HUES64 (cell line): ENCODE measurements around the gene ABI1.
"Not testable (repeated sequence)": the region's sequence is repeated elsewhere in the genome, so short reads cannot be mapped to it uniquely, and the experiment has no call there.

Source experiments
- H3K27ac ChIP-seq: 2 replicates; pipeline ENCODE4 v1.7.0; 2013; ENCODE audit warnings: low read depth, low read length, inconsistent platforms
- H3K27me3 ChIP-seq: 2 replicates; pipeline ENCODE4 v1.6.1; 2013; ENCODE audit warnings: mild to moderate bottlenecking, low read length; ENCODE audit not compliant: insufficient read depth
- H3K36me3 ChIP-seq: 2 replicates; pipeline ENCODE4 v1.6.1; 2013; ENCODE audit warnings: mild to moderate bottlenecking, low read length; ENCODE audit not compliant: insufficient read depth
- H3K4me1 ChIP-seq: 2 replicates; pipeline ENCODE4 v1.6.1; 2013; ENCODE audit warnings: mild to moderate bottlenecking, low read length, moderate library complexity; ENCODE audit not compliant: insufficient read depth
- H3K4me3 ChIP-seq: 2 replicates; pipeline ENCODE4 v1.5.1; 2013; ENCODE audit warnings: mild to moderate bottlenecking, low read length, moderate library complexity
- H3K9ac ChIP-seq: 2 replicates; pipeline ENCODE4 v1.6.1; 2013; ENCODE audit warnings: mild to moderate bottlenecking, low read depth, low read length
- H3K9me3 ChIP-seq: 2 replicates; pipeline ENCODE4 v1.6.1; 2013; ENCODE audit warnings: low read depth, low read length; ENCODE audit not compliant: insufficient read depth
- whole genome bisulfite sequencing: fragments of 150-250, 120-280 bp; methylation state at CpG from one replicate; pipeline ENCODE4 v1.1.7; 2013; ENCODE audit warnings: missing lambda C conversion rate; 5-methylcytosine and 5-hydroxymethylcytosine counted together

ABI1 gene

DNA sequence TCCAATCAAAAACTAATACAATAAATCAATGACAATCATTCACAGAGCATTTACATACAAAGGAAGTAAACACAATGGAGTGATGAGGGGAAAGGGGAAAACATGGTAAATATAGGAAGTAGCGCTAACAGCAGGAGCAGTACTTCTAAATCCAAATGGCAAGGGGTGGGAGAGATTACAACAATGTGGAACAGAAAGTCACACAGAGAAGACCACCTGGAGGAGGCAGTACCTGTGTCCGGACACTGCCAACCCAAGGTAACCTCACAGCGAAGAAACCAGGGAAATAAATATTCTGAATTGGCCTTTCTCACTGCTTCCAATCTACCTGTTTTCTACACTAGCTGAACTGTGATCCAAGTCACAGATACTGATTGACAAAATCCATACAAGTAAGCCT is 58.2 kb downstream of the ABI1 start:
- Histone ChIP-seq H3K36me3 (no peaks in the 10 kb centered on the region), H3K9ac (no peak overlapping the region), H3K27ac (peak overlapping the region; percentile 36; the same call in 1 of the 2 replicates), H3K27me3 (no peaks in the 10 kb centered on the region), H3K4me3 (no peak overlapping the region), H3K4me1 (peaks cover 45% of the 10 kb centered on the region), H3K9me3 (no peaks in the 10 kb centered on the region)
- WGBS: 81% methylated on average over 3 of the region's 3 CpGs

DNA sequence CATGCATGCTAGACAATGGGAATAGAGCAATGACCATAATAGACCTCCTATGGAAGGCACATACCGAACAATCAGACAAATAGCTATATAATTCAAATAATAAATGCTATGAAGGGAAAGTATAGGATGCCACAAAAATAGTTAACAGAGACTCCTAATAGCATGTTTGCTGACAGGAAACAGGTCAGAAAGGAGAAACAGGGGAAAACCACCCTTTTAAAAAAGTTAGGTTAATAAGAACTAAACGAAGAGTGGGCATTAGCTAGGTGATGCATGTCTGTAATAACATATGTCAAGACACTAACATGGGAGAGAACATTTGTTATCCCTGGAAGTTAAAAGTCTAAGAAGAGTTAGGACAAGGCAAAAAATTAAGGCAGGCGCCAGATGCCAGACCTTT is 58.9 kb downstream of the ABI1 start:
- WGBS: 96% methylated on average over 2 of the region's 3 CpGs

DNA sequence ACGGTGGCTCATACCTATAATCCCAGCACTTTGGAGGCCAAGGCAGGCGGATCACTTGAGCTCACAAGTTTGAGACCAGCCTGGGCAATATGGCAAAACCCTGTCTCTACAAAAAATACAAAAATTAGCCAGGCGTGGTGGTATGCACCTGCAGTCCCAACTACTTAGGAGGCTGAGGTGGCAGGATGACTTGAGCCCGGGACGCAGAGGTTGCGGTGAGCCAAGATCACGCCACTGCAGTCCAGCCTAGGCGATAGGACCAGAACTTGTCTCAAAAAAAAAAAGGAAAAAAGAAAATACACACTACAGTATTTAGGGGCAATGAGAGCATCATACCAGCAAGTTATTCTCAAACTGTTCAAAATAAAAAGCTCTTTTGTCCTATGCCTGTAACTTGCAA is 59.5 kb downstream of the ABI1 start:
- WGBS: 96% methylated on average over 8 of the region's 8 CpGs
- Histone ChIP-seq H3K4me1 (peaks cover 41% of the 10 kb centered on the region), H3K36me3 (no peaks in the 10 kb centered on the region), H3K9ac (no peak overlapping the region), H3K27ac (no peak overlapping the region), H3K4me3 (no peak overlapping the region), H3K9me3 (peaks cover 9% of the 10 kb centered on the region), H3K27me3 (no peaks in the 10 kb centered on the region)

More for the DNA sequence above, 58.9 kb downstream of the ABI1 start:
- Histone ChIP-seq H3K9ac (no peak overlapping the region), H3K4me1 (peaks cover 45% of the 10 kb centered on the region), H3K27me3 (no peaks in the 10 kb centered on the region), H3K9me3 (peaks cover 3% of the 10 kb centered on the region; the same call in 1 of the 2 replicates), H3K36me3 (no peaks in the 10 kb centered on the region), H3K27ac (no peak overlapping the region), H3K4me3 (no peak overlapping the region)

DNA sequence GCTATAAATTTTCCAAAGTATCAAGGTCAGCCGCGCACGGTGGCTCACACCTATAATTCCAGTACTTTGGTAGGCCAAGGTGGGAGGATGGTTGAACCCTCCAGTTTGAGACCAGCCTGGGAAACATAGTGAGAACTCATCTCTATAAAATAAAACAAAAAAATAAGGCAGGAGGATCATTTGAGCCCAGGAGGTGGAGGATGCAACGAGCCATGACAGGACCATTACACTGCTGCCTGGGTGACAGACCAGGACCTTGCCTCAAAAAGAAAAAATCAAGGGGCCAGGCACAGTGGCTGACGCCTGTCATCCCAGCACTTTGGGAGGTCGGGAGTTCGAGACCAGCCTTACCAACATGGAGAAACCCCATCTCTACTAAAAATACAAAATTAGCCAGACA is 60.3 kb downstream of the ABI1 start:
- peaks cover 17% of the 10 kb centered on the region for H3K9me3 ChIP-seq
- H3K4me1 ChIP-seq: peaks cover 33% of the 10 kb centered on the region
- H3K4me3 ChIP-seq: no peak overlapping the region

GRCh38 chr10:26799342-26799741 is 61.4 kb downstream of the ABI1 start:
- Histone ChIP-seq H3K27me3 (no peaks in the 10 kb centered on the region), H3K27ac (no peak overlapping the region), H3K4me1 (peaks cover 22% of the 10 kb centered on the region), H3K4me3 (no peak overlapping the region), H3K9me3 (peaks cover 20% of the 10 kb centered on the region), H3K9ac (no peak overlapping the region), H3K36me3 (no peaks in the 10 kb centered on the region)
- 90% methylated on average over 3 of the region's 4 CpGs for WGBS

More for the DNA sequence above, 60.3 kb downstream of the ABI1 start:
- no peak overlapping the region for H3K27ac ChIP-seq
- H3K27me3 ChIP-seq: no peaks in the 10 kb centered on the region
- no peak overlapping the region for H3K9ac ChIP-seq
- 95% methylated on average over 7 of the region's 7 CpGs for WGBS
- no peaks in the 10 kb centered on the region for H3K36me3 ChIP-seq

DNA sequence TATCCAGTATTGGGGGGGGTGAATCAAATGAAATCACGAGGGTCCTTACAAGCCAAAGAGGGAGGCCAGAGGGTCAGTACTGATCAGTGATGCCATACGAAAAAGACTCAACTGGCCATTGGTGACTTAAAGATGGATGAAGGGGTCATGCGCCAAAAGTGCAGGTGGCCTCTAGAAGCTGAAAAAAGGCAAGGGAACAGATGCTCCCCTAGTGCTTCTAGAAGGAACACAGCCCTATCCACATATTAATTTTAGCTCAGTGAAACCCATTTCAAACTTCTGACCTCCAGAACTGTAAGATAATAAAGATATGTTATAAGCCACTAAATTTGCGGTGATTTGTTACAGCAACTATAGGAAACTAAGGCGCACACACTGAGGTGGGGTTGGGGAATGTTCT is 62.5 kb downstream of the ABI1 start:
- no peak overlapping the region for H3K27ac ChIP-seq

DNA sequence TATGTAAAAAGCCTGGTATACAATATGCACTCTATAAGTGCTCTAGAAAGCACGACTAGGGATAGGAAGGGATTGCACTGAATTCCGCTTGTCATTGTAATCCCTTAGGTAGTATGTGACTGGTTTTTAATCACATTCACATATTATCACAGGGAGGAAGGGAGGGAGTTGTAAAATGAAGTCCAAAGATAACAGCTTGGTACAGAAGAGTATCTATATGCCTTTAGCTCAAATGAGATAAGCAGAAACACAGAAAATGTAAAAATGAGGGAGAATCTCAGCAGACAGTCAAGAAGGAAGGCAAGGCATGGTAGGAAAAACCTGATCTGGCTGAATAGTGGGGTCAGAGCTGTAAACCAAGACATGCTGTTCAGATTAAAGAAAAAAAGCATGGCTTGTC is 63.4 kb downstream of the ABI1 start:
- Histone ChIP-seq H3K36me3 (no peaks in the 10 kb centered on the region), H3K4me3 (no peak overlapping the region), H3K9me3 (peaks cover 20% of the 10 kb centered on the region), H3K27me3 (no peaks in the 10 kb centered on the region), H3K9ac (no peak overlapping the region), H3K4me1 (peaks cover 3% of the 10 kb centered on the region; the same call in 1 of the 2 replicates), H3K27ac (no peak overlapping the region)
- 100% methylated on average over 1 of the region's 2 CpGs for WGBS

More for the DNA sequence above, 62.5 kb downstream of the ABI1 start:
- H3K4me3 ChIP-seq: no peak overlapping the region
- peaks cover 12% of the 10 kb centered on the region for H3K4me1 ChIP-seq
- H3K36me3 ChIP-seq: no peaks in the 10 kb centered on the region
- H3K27me3 ChIP-seq: no peaks in the 10 kb centered on the region
- peaks cover 20% of the 10 kb centered on the region for H3K9me3 ChIP-seq
- WGBS: 95% methylated on average over 5 of the region's 5 CpGs
- no peak overlapping the region for H3K9ac ChIP-seq

GRCh38 chr10:26792758-26793495 is 67.8 kb downstream of the ABI1 start:
- no peaks in the 10 kb centered on the region for H3K4me1 ChIP-seq
- H3K9me3 ChIP-seq: peaks cover 23% of the 10 kb centered on the region
- 87% methylated on average over 1 of the region's 2 CpGs for WGBS
- H3K27me3 ChIP-seq: no peaks in the 10 kb centered on the region
- H3K36me3 ChIP-seq: no peaks in the 10 kb centered on the region
- H3K27ac ChIP-seq: no peak overlapping the region
- H3K4me3 ChIP-seq: no peak overlapping the region
- no peak overlapping the region for H3K9ac ChIP-seq

DNA sequence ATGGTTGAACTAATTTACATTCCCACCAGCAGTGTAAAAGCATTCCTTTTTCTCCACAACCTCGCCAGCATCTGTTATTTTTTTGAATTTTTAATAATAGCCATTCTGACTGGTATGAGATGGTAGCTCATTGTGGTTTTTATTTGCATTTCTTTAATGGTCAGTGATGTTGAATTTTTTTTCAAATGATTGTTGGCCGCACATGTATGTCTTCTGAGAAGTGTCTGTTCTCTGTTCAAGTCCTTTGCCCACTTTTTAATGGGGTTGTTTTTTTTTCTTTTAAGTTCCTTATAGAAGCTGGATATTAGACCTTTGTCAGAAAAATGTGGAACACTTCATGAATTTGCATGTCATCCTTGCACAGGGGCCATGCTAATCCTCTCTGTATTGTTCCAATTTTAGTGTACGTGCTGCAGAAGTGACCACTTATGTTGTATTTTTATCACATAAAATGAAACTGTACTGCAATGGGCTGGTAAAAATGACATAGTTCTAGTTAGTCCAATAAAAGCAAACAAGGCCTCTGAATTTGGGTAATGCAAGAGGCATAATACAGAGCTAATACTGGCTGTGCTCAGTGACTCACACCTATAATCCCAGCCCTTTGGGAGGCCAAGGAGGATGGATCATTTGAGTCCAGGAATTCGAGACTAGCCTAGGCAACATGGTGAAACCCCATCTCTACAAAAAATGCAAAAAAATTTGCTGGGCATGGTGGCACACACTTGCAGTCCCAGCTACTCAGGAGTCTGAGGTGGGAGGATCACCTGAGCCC is 70.3 kb downstream of the ABI1 start:
- Histone ChIP-seq H3K27ac (no peak overlapping the region), H3K9me3 (peaks cover 6% of the 10 kb centered on the region; the same call in 1 of the 2 replicates), H3K36me3 (no peaks in the 10 kb centered on the region), H3K9ac (no peak overlapping the region), H3K27me3 (no peaks in the 10 kb centered on the region), H3K4me3 (no peak overlapping the region), H3K4me1 (0 out of 2 replicates have a peak, but pooled peaks cover 4% of the 10 kb centered on the region)
- 98% methylated on average over 3 of the region's 4 CpGs for WGBS

- not testable (repeated sequence) for H3K9ac ChIP-seq, H3K9me3 ChIP-seq, H3K27me3 ChIP-seq, H3K27ac ChIP-seq, H3K36me3 ChIP-seq, H3K4me1 ChIP-seq, H3K4me3 ChIP-seq
- WGBS: 100% methylated on average over 1 of the region's 2 CpGs
Measured at GRCh38 chr10:26789779-26790178, 71.0 kb downstream of the ABI1 start.

- Histone ChIP-seq H3K4me3 (no peak overlapping the region), H3K27me3 (no peaks in the 10 kb centered on the region), H3K9ac (no peak overlapping the region), H3K36me3 (no peaks in the 10 kb centered on the region), H3K4me1 (0 out of 2 replicates have a peak, but pooled peaks cover 11% of the 10 kb centered on the region), H3K9me3 (peaks cover 3% of the 10 kb centered on the region; the same call in 1 of the 2 replicates), H3K27ac (no peak overlapping the region)
- WGBS: 91% methylated on average over 3 of the region's 3 CpGs
Measured at GRCh38 chr10:26787362-26787761, 73.4 kb downstream of the ABI1 start.
